ENCODE results near the gene SEPTIN6. TPM values are rescaled to one million over a fixed set of nuclear protein-coding genes. Genes with fewer than 3 reads are reported as not detected.

The SEPTIN6 gene
- total RNA-seq, 1 donor from 2014 or later = 19.8 TPM

DNA sequence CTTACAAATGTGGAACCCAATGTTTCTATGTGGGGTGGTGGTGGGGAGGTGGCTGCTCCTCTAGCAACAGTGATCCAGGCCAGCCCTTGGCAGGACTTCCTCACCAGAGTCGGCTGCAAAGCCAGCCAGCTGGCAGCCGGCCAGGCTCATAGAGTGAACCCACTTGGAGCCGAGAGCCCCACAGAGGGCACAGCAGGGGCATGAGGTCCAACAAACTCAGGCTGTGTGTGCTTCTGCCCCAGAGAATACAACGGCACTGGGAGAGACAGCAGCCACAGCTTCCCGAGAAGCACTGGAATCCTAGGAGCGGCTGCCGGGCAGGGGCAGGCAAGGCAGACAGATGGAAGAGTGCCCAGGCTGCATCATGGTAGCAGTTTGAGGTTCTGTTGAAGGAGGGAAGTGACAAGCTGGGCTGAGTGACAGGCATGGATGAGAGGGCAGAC lies 42.0 kb upstream of the SEPTIN6 start:
- TF ChIP-seq, protein P1, sequence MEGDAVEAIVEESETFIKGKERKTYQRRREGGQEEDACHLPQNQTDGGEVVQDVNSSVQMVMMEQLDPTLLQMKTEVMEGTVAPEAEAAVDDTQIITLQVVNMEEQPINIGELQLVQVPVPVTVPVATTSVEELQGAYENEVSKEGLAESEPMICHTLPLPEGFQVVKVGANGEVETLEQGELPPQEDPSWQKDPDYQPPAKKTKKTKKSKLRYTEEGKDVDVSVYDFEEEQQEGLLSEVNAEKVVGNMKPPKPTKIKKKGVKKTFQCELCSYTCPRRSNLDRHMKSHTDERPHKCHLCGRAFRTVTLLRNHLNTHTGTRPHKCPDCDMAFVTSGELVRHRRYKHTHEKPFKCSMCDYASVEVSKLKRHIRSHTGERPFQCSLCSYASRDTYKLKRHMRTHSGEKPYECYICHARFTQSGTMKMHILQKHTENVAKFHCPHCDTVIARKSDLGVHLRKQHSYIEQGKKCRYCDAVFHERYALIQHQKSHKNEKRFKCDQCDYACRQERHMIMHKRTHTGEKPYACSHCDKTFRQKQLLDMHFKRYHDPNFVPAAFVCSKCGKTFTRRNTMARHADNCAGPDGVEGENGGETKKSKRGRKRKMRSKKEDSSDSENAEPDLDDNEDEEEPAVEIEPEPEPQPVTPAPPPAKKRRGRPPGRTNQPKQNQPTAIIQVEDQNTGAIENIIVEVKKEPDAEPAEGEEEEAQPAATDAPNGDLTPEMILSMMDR (IDR thresholded peaks at IDR 0.05; ENCODE audit: unreplicated experiment) = no peak
- Mint-ChIP-seq H3K27ac (ENCODE audit: unreplicated experiment) (no peak overlapping the region), H3K27me3 (ENCODE audit: unreplicated experiment) (no peaks in the 10 kb centered on the region), H3K36me3 (ENCODE audit: low read depth, unreplicated experiment) (no peaks in the 10 kb centered on the region), H3K9me3 (ENCODE audit: unreplicated experiment) (no peaks in the 10 kb centered on the region), H3K4me1 (ENCODE audit: unreplicated experiment) (no peaks in the 10 kb centered on the region), H3K4me3 (ENCODE audit: unreplicated experiment) (no peak overlapping the region)
- DNase-seq (ENCODE audit: low spot score) = no peak

DNA sequence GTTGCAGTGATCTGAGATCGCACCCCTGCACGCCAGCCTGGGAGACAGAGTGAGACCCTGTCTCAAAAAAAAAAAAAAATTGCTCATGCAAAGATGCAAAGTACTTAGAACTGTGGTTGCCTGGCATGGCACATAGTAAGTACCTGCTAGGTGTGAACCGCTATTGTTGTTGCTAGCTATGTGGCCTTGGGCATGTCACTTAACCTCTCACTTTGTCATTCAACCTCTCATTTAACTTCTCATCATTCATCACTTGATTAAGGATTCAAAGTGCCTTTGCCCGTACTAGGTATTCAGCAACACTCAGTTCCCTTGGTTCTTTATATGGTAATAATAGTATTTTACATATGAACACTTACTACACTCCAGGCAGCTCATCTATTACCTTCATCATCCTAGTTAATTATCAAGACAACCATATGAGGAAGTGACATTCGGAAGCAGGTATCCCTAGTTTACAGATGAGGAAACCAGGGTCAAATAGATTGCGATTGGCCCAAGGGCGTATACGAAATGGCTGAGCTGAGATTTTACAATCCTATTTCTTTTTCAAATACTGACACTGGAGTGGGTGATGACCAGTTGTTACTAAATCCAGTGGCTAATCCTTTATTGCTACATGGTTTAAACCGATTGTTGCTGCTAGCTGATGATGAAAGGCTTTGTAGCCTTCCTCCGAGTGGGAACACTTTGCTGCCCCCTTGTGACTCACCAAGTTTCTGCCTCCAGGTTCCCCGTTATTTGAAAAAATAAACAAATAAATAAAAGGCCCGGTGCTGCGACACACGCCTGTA lies 36.6 kb upstream of the SEPTIN6 start:
- Mint-ChIP-seq H3K4me1 (ENCODE audit: unreplicated experiment) (no peaks in the 10 kb centered on the region), H3K9me3 (ENCODE audit: unreplicated experiment) (no peaks in the 10 kb centered on the region), H3K36me3 (ENCODE audit: low read depth, unreplicated experiment) (no peaks in the 10 kb centered on the region), H3K4me3 (ENCODE audit: unreplicated experiment) (no peak overlapping the region), H3K27me3 (ENCODE audit: unreplicated experiment) (no peaks in the 10 kb centered on the region), H3K27ac (ENCODE audit: unreplicated experiment) (no peak overlapping the region)
- peak; percentile 49 for DNase-seq (ENCODE audit: low spot score)
- TF ChIP-seq, protein P1 (IDR thresholded peaks at IDR 0.05; ENCODE audit: unreplicated experiment) = peak; percentile 32

DNA sequence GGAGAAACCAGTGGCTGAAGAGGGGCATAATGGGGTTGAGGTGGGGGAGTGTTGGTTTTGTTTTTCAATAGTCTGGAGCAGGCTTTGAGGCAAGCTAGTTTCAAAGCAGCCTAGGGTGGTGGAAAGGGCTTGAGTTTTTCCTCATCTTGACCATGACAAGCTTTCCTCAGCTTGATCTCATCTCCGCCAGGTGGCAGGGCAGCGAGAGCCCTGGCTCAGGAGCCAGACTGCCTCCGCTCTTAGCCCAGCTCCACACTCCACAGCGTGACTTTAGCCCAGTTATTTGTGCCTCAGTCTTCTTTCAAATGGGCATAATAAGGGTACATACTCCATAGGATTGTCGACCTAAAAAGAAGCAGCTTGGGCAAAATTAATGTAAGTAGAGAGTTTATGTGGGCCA lies 35.5 kb upstream of the SEPTIN6 start:
- Mint-ChIP-seq H3K27me3 (ENCODE audit: unreplicated experiment) (no peaks in the 10 kb centered on the region), H3K36me3 (ENCODE audit: low read depth, unreplicated experiment) (no peaks in the 10 kb centered on the region), H3K27ac (ENCODE audit: unreplicated experiment) (no peak overlapping the region), H3K9me3 (ENCODE audit: unreplicated experiment) (no peaks in the 10 kb centered on the region), H3K4me1 (ENCODE audit: unreplicated experiment) (no peaks in the 10 kb centered on the region), H3K4me3 (ENCODE audit: unreplicated experiment) (no peak overlapping the region)
- TF ChIP-seq, protein P1 (IDR thresholded peaks at IDR 0.05; ENCODE audit: unreplicated experiment) = no peak
- DNase-seq (ENCODE audit: low spot score) = peak; percentile 18

DNA sequence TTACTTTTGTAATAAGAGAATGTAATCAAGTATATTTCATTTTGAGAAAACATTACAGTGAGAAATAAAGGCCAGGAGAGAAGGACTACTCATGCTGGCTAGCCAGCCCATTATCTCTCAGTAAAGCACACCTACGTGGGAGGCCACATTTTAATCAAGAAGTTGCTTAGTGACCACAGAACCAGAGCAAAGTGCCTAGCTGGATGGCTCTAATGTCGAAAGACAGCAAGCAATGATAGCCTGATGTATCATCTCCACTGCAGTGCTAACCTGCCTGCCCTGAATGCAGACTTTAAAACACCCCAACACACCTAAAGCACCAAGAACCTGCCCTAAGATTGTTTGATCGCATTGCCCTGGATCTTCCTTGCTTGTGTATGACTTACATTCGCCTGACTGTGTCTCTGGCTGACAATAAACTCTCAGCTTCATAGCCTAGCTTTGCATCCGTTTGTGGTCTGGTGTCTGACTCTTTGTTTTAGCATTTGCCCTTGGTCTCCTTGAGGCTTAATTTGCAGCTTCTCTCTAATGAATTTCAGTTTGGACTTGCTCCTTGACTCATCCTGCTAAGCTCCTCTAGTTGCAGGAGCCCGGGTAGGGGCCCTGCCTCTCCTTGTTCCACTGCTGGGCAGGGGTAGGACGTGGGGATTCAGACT lies 34.1 kb upstream of the SEPTIN6 start:
- Mint-ChIP-seq H3K4me1 (ENCODE audit: unreplicated experiment) (no peaks in the 10 kb centered on the region), H3K4me3 (ENCODE audit: unreplicated experiment) (no peak overlapping the region), H3K27ac (ENCODE audit: unreplicated experiment) (no peak overlapping the region), H3K9me3 (ENCODE audit: unreplicated experiment) (no peaks in the 10 kb centered on the region), H3K36me3 (ENCODE audit: low read depth, unreplicated experiment) (no peaks in the 10 kb centered on the region), H3K27me3 (ENCODE audit: unreplicated experiment) (no peaks in the 10 kb centered on the region)
- DNase-seq (ENCODE audit: low spot score) = no peak
- TF ChIP-seq, protein P1 (IDR thresholded peaks at IDR 0.05; ENCODE audit: unreplicated experiment) = no peak

DNA sequence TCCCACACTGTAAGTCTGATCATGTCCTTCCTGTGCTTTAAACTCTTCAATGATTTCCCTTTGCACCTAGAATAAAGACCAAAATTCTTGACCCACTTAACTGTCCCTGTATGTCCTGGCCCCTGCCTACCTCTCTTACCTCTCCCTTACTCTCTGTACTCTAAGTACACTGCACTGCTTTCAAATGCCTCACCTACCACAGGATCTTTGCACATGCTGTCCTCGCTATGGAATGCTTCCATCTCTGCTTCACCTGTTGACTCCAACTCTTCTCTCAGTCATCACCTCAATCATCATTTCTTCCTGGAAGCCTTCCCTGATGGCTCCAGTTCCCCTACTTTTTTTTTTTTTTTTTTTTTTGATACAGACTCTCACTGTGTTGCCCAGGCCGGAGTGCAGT lies 29.0 kb upstream of the SEPTIN6 start:
- Mint-ChIP-seq H3K9me3 (ENCODE audit: unreplicated experiment) (no peaks in the 10 kb centered on the region), H3K4me3 (ENCODE audit: unreplicated experiment) (no peak overlapping the region), H3K27ac (ENCODE audit: unreplicated experiment) (no peak overlapping the region), H3K27me3 (ENCODE audit: unreplicated experiment) (peaks cover 3% of the 10 kb centered on the region), H3K36me3 (ENCODE audit: low read depth, unreplicated experiment) (no peaks in the 10 kb centered on the region), H3K4me1 (ENCODE audit: unreplicated experiment) (no peaks in the 10 kb centered on the region)
- no peak for DNase-seq (ENCODE audit: low spot score)
- TF ChIP-seq, protein P1 (IDR thresholded peaks at IDR 0.05; ENCODE audit: unreplicated experiment) = no peak

All from endothelial cell (in vitro differentiated cells).